Astrocyte of the cerebellum (primary cell): ENCODE data around the gene OR5H2.
"Not testable (repeated sequence)": the region's sequence is repeated elsewhere in the genome, so short reads cannot be mapped to it uniquely, and the experiment has no call there.

Experiments
- DNase-seq: peaks from one replicate; pipeline ENCODE4 v3.0.0-alpha.2; 2011; ENCODE audit warnings: low read depth
- H3K4me3 ChIP-seq: 2 replicates; pipeline ENCODE4 v1.5.1; 2011; ENCODE audit warnings: mild to moderate bottlenecking, low read depth, low read length, moderate library complexity
- CTCF ChIP-seq: IDR thresholded peaks from 2 replicates; pipeline ENCODE4 v1.5.1; 2012; ENCODE audit warnings: low read length, low read depth, moderate library complexity, mild to moderate bottlenecking; ENCODE audit errors: missing control alignments
- in situ Hi-C: cut with HindIII; loops from 2 replicates; pipeline ENCODE4 v1.10.0; 2017; ENCODE audit warnings: low sequenced_read_pairs

The OR5H2 gene

GRCh38 chr3:98282205-98282604 lies at the start of gene OR5H2:
Gene OR5H2, plus strand, starts transcription at chr3:98282505. Its CDS starts 398 bp downstream, at chr3:98282903.
- no peak for DNase-seq
- H3K4me3 ChIP-seq, result no peak within 1 kb of the TSS
- TF ChIP-seq CTCF, result no peak
- in situ Hi-C loops, result no loop called here

DNA sequence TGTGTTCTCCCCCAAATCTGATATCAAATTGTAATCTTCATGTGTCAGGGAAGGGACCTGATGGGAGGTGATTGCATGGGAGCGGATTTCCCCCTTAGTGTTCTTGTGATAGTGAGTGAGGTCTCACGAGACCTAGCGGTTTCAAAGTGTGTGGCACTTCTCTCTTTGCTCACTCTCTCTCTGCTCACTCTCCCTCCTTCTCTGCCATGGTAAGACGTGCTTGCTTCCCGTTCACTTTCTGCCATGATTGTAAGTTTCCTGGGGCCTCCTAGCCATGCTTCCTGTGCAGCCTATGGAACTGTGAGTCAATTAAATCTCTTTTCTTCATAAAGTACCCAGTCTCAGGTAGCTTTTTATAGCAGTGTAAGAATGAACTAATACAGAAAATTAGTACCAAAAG lies 48.8 kb upstream of the OR5H2 start:
- no peak for DNase-seq
- TF ChIP-seq CTCF, result no peak
- in situ Hi-C loops, result no loop called here
- H3K4me3 ChIP-seq, result no peak overlapping the region

GRCh38 chr3:98240131-98240530 lies 42.2 kb upstream of the OR5H2 start:
- DNase-seq, result no peak
- in situ Hi-C loops, result no loop called here
- TF ChIP-seq CTCF, result no peak
- H3K4me3 ChIP-seq, result no peak overlapping the region

GRCh38 chr3:98242155-98242554 lies 40.1 kb upstream of the OR5H2 start:
- no peak for DNase-seq
- in situ Hi-C loops, result no loop called here
- no peak for TF ChIP-seq CTCF
- no peak overlapping the region for H3K4me3 ChIP-seq

DNA sequence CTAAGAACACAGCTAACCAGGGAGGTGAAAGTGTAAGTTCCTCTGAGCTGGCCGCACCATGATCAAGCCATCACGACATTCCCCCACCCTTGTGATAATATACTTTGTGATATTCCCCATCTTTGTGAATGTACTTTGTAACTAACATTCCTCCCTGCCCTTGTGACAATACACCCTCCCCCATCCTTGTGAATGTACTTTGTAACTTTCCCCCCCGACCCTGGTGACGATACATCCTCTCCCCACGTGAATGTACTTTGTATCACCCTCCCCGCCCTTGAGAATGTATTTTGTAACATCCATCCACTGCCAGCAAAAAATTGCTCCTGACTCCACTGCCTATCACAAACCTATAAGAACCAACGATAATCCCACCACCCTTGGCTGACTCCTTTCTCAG lies 38.5 kb upstream of the OR5H2 start:
- DNase-seq, result no peak
- no peak overlapping the region for H3K4me3 ChIP-seq
- in situ Hi-C loops, result no loop called here
- no peak for TF ChIP-seq CTCF

DNA sequence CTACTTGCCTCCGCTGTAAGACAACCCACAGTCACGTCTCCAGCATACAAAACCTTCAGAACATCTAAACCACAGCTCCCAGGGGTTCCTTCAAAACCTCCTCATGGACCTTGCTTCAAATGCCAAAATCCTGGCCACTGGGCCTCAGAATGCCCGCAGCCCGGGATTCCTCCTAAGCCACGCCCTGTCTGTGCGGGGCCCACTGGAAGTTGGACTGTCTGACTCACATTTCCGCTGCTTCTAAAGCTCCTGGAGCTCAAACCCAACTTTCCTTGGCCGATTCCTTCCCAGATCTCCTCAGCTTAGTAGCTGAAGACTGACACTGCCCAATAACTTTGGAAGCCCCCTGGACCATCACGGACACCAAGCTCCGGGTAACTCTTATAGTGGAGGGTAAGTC lies 36.2 kb upstream of the OR5H2 start:
- no peak for TF ChIP-seq CTCF
- in situ Hi-C loops, result no loop called here
- DNase-seq, result no peak
- no peak overlapping the region for H3K4me3 ChIP-seq

- in situ Hi-C loops, DNase-seq, H3K4me3 ChIP-seq: not testable (repeated sequence)
Observed at GRCh38 chr3:98256026-98256425, 26.3 kb upstream of the OR5H2 start.
